HepG2 (cell line): ENCODE measurements around the gene FCER1G. TPM values are rescaled to one million over a fixed set of nuclear protein-coding genes. Genes with fewer than 3 reads are reported as not detected.
A peak's percentile ranks its signal among the peaks of the same experiment; 100 is the strongest.

ENCODE experiments used
- CERS6 ChIP-seq: sonication (generic); formaldehyde crosslinking; IDR thresholded peaks from 2 replicates; pipeline ENCODE4 v1.5.0; 2020; ENCODE audit warnings: missing genetic modification reagents
- MAFG ChIP-seq: sonication (generic); formaldehyde crosslinking; IDR thresholded peaks from 2 replicates; pipeline ENCODE4 v1.5.1; 2020; ENCODE audit warnings: mild to moderate bottlenecking, missing genetic modification reagents
- NR2C2 ChIP-seq: sonication (generic); formaldehyde crosslinking; IDR thresholded peaks from 2 replicates; pipeline ENCODE4 v1.4.0; 2020; ENCODE audit warnings: missing genetic modification reagents, mild to moderate bottlenecking, moderate library complexity, borderline replicate concordance
- PRDM10 ChIP-seq: sonication (generic); formaldehyde crosslinking; IDR thresholded peaks from 2 replicates; pipeline ENCODE4 v1.4.0; 2020; ENCODE audit warnings: low read depth, missing genetic modification reagents
- SUZ12 ChIP-seq: fragments of 150-350 bp; IDR thresholded peaks from 2 replicates; pipeline ENCODE4 v1.6.1; 2014; ENCODE audit warnings: low read depth, low read length
- ZFP37 ChIP-seq: sonication (generic); formaldehyde crosslinking; IDR thresholded peaks from 2 replicates; pipeline ENCODE4 v1.4.0; 2020; ENCODE audit warnings: missing genetic modification reagents, borderline replicate concordance
- ZNF318 ChIP-seq: sonication (generic); formaldehyde crosslinking; IDR thresholded peaks from 2 replicates; pipeline ENCODE4 v1.4.0; 2020; ENCODE audit warnings: mild to moderate bottlenecking, missing genetic modification reagents
- ZNF484 ChIP-seq: sonication (generic); formaldehyde crosslinking; IDR thresholded peaks from 2 replicates; pipeline ENCODE4 v1.5.1; 2020; ENCODE audit warnings: mild to moderate bottlenecking, low read depth, missing genetic modification reagents, borderline replicate concordance
- ZNF572 ChIP-seq: sonication (generic); formaldehyde crosslinking; IDR thresholded peaks from 2 replicates; pipeline ENCODE4 v1.5.1; 2020; ENCODE audit warnings: mild to moderate bottlenecking, missing genetic modification reagents
- ZNF75D ChIP-seq: sonication (generic); formaldehyde crosslinking; IDR thresholded peaks from 2 replicates; pipeline ENCODE4 v1.8.1; 2023; ENCODE audit warnings: missing genetic modification reagents, mild to moderate bottlenecking, borderline replicate concordance
- polyA plus RNA-seq, 8 experiments: library from polyadenylated mRNA; depleted of rRNA in 3 of 8; stranded (reverse) in 7 of 8; unstranded in 1 of 8; fragments of >200 nt; fragmentation: Illumina TruSeq in 4 of 8; extraction: Trizol in 4 of 8; gene quantifications; 2 replicates each; pipeline versions ENCODE4 v1.2.1 to v1.2.3, GENCODE V29; 2011 to 2016; ENCODE audit warnings: low read depth in 4 of 8, missing spikeins in 1 of 8, mixed read lengths in 1 of 8; ENCODE audit not compliant: insufficient read depth in 1 of 8
- total RNA-seq, 5 experiments: library from RNA; depleted of rRNA; stranded (reverse); fragments of >200 nt; fragmentation: Illumina TruSeq; extraction: Trizol; gene quantifications; 2 replicates each; pipeline ENCODE4 v1.2.3, GENCODE V29; 2016; ENCODE audit warnings: low read depth in 1 of 5
- TF ChIP-seq, protein P1 (sequence below): sonication (generic); formaldehyde crosslinking; IDR thresholded peaks from 2 replicates; pipeline ENCODE4 v1.9.0; 2022; ENCODE audit warnings: low read depth, missing genetic modification reagents

Gene FCER1G
- total and polyA plus RNA-seq, 2 of the 13 experiments (the other 11 are each of a cell fraction or from before 2014, with no cell fraction given) = 1.3 to 6.4 TPM

DNA sequence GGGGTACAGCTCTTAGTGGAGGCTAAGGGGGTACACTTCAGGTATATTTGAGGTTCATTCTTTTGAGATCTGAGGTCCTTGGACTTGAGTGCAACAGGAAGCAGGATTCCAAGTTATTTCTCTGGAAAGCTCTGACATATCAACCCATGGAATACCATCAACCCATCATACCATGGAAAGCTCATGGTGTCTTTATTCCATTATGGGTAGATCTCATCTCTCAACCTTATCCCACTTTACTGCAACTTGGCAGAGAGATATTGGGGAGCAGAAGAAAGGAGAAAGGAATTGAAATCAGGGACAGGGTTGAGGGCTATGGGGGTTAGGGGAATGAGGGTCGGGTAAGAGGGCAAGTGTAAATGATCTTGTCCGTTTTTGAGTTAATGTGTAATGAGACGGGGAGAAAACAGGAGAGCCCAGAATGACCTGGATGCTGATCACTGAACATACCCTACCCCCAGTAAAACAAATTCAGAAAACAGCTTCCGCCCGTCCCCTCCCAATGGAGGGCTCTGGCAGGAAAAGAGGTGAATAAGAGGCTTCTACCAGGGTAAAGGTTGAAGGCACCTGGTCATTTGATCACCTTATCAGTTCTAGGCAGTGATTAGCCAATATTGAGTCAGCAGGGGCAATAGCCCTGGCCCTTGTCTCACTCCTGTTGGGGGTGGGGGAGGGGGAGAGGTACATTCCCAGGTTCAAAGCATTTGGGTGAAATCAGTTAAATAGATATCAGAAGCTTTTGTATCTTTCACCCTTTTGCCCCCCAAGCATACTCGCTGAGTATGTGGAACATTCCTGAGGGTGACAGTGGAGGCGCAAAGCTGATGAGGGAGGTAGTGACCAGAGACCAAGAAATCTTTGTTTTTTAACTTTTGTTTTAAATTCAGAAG lies 9.0 kb downstream of the FCER1G start (continued):
- TF ChIP-seq MAFG (CRISPR knock-in tag) = no peak
- TF ChIP-seq ZNF572 (CRISPR knock-in tag) = no peak
- TF ChIP-seq PRDM10 (CRISPR knock-in tag) = peak; percentile 74; the same call in 1 of the 2 replicates
- peak; percentile 48; the same call in 1 of the 2 replicates for TF ChIP-seq ZFP37
- TF ChIP-seq ZNF75D (CRISPR knock-in tag) = no peak
- TF ChIP-seq NR2C2 (CRISPR knock-in tag) = peak; percentile 84
- TF ChIP-seq CERS6 (CRISPR knock-in tag) = no peak
- no peak for TF ChIP-seq ZNF484 (CRISPR knock-in tag)
- TF ChIP-seq SUZ12 = no peak
- TF ChIP-seq, protein P1, sequence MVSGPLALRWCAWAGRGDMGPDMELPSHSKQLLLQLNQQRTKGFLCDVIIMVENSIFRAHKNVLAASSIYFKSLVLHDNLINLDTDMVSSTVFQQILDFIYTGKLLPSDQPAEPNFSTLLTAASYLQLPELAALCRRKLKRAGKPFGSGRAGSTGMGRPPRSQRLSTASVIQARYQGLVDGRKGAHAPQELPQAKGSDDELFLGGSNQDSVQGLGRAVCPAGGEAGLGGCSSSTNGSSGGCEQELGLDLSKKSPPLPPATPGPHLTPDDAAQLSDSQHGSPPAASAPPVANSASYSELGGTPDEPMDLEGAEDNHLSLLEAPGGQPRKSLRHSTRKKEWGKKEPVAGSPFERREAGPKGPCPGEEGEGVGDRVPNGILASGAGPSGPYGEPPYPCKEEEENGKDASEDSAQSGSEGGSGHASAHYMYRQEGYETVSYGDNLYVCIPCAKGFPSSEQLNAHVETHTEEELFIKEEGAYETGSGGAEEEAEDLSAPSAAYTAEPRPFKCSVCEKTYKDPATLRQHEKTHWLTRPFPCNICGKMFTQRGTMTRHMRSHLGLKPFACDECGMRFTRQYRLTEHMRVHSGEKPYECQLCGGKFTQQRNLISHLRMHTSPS (CRISPR knock-in tag) = no peak
- TF ChIP-seq ZNF318 (CRISPR knock-in tag) = no peak
